Left ventricle myocardium inferior (tissue), 1 donor: ENCODE measurements around the gene PIK3C2G. TPM values are rescaled to one million over a fixed set of nuclear protein-coding genes. Genes with fewer than 3 reads are reported as not detected.

Source experiments
- DNase-seq: peaks from one replicate; pipeline ENCODE4 v3.0.0-alpha.2; 2020
- H3K27ac ChIP-seq: fragments of 200-600 bp; replicated peaks from 2 replicates; pipeline ENCODE4 v1.8.0; 2021
- H3K27me3 ChIP-seq: fragments of 200-600 bp; 2 replicates; pipeline ENCODE4 v1.8.0; 2021; ENCODE audit warnings: low read depth
- H3K36me3 ChIP-seq: fragments of 200-600 bp; 2 replicates; pipeline ENCODE4 v1.8.0; 2021
- H3K4me1 ChIP-seq: fragments of 200-600 bp; 2 replicates; pipeline ENCODE4 v1.8.0; 2021
- H3K4me3 ChIP-seq: fragments of 200-600 bp; 2 replicates; pipeline ENCODE4 v1.8.0; 2021; ENCODE audit warnings: mild to moderate bottlenecking, moderate library complexity
- H3K9me3 ChIP-seq: fragments of 200-600 bp; replicated peaks from 2 replicates; pipeline ENCODE4 v1.8.0; 2021
- CTCF ChIP-seq: fragments of 200-600 bp; IDR thresholded peaks from 2 replicates; pipeline ENCODE4 v1.8.0; 2021; ENCODE audit warnings: antibody characterized with exemption, mild to moderate bottlenecking, borderline replicate concordance
- intact Hi-C: fragments of 100-400 bp; cut with micrococcal nuclease; formaldehyde crosslinking; loops from one replicate; pipeline ENCODE4 v1.11.0; 2022
- total RNA-seq: library from RNA; stranded (reverse); fragmentation: NEBNext Ultra II Directional; extraction: Animal tissue kit (Norgen Biotek cat#: 25700); gene quantifications from one replicate; pipeline ENCODE4 v1.2.1, GENCODE V29; 2021
- donor health status: DM: no; HTN: yes; CAD: no; lungs with severe emphysema.

Gene PIK3C2G
- total RNA-seq, 1 donor from 2014 or later: not detected

DNA sequence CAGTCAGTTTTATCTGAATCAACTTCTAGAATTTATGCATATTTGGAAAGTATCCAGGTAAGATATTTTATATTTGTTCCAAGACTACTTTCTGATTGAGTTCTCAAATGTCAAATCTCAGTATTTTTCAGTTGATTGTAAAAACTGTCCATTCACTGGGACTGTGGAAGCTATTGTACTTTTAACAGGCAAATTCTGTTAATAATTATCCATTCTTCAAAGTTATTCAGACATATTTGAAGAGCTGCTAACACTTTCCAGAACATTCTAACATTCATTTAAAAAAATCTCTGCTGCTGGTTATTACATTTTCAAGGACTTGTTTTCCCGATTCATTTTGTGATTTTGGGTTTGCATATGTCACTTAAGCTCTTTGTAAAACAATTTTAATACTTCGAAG lies 59.7 kb downstream of the PIK3C2G start:
- no peak for TF ChIP-seq CTCF
- intact Hi-C loops: no loop called here

GRCh38 chr12:18323159-18323558 lies 61.8 kb downstream of the PIK3C2G start:
- intact Hi-C loops: no loop called here
- Histone ChIP-seq H3K27me3 (no peaks in the 10 kb centered on the region), H3K4me3 (no peak overlapping the region), H3K9me3 (no peaks in the 10 kb centered on the region), H3K36me3 (no peaks in the 10 kb centered on the region), H3K27ac (no peak overlapping the region), H3K4me1 (peaks cover 7% of the 10 kb centered on the region)
- no peak for TF ChIP-seq CTCF
- DNase-seq: no peak

More for the DNA sequence above, 59.7 kb downstream of the PIK3C2G start:
- H3K4me1 ChIP-seq: no peaks in the 10 kb centered on the region
- H3K9me3 ChIP-seq: no peaks in the 10 kb centered on the region
- no peaks in the 10 kb centered on the region for H3K27me3 ChIP-seq
- no peak overlapping the region for H3K4me3 ChIP-seq
- H3K27ac ChIP-seq: no peak overlapping the region
- no peaks in the 10 kb centered on the region for H3K36me3 ChIP-seq
- no peak for DNase-seq

- Histone ChIP-seq H3K4me1 (peaks cover 7% of the 10 kb centered on the region), H3K27me3 (no peaks in the 10 kb centered on the region), H3K9me3 (no peaks in the 10 kb centered on the region), H3K36me3 (no peaks in the 10 kb centered on the region), H3K4me3 (no peak overlapping the region), H3K27ac (no peak overlapping the region)
- intact Hi-C loops: no loop called here
- no peak for DNase-seq
- no peak for TF ChIP-seq CTCF
Measured at GRCh38 chr12:18327036-18327435, 65.7 kb downstream of the PIK3C2G start.

GRCh38 chr12:18332173-18332572 lies 70.9 kb downstream of the PIK3C2G start:
- TF ChIP-seq CTCF: no peak
- Histone ChIP-seq H3K27me3 (no peaks in the 10 kb centered on the region), H3K4me1 (no peaks in the 10 kb centered on the region), H3K27ac (no peak overlapping the region), H3K36me3 (no peaks in the 10 kb centered on the region), H3K9me3 (no peaks in the 10 kb centered on the region), H3K4me3 (no peak overlapping the region)
- DNase-seq: no peak
- intact Hi-C loops: no loop called here

GRCh38 chr12:18339633-18340032 lies 78.3 kb downstream of the PIK3C2G start:
- DNase-seq: no peak
- no peak overlapping the region for H3K27ac ChIP-seq
- no peak for TF ChIP-seq CTCF
- H3K36me3 ChIP-seq: no peaks in the 10 kb centered on the region
- no peaks in the 10 kb centered on the region for H3K4me1 ChIP-seq
- no peaks in the 10 kb centered on the region for H3K9me3 ChIP-seq
- intact Hi-C loops: no loop called here
- H3K27me3 ChIP-seq: no peaks in the 10 kb centered on the region
- no peak overlapping the region for H3K4me3 ChIP-seq

GRCh38 chr12:18340186-18340585 lies 78.9 kb downstream of the PIK3C2G start:
- no peak for DNase-seq
- H3K36me3 ChIP-seq: no peaks in the 10 kb centered on the region
- H3K27me3 ChIP-seq: no peaks in the 10 kb centered on the region
- TF ChIP-seq CTCF: no peak
- intact Hi-C loops: no loop called here
- H3K27ac ChIP-seq: peak overlapping the region; percentile 1
- H3K4me1 ChIP-seq: peaks cover 5% of the 10 kb centered on the region
- no peaks in the 10 kb centered on the region for H3K9me3 ChIP-seq
- no peak overlapping the region for H3K4me3 ChIP-seq
